ENCODE results near the gene DNLZ. TPM values are rescaled to one million over a fixed set of nuclear protein-coding genes. Genes with fewer than 3 reads are reported as not detected.

DNLZ gene
- polyA plus RNA-seq, 2 of the 4 experiments (the other 2 are of a cell fraction) = 8.0 to 19.9 TPM

DNA sequence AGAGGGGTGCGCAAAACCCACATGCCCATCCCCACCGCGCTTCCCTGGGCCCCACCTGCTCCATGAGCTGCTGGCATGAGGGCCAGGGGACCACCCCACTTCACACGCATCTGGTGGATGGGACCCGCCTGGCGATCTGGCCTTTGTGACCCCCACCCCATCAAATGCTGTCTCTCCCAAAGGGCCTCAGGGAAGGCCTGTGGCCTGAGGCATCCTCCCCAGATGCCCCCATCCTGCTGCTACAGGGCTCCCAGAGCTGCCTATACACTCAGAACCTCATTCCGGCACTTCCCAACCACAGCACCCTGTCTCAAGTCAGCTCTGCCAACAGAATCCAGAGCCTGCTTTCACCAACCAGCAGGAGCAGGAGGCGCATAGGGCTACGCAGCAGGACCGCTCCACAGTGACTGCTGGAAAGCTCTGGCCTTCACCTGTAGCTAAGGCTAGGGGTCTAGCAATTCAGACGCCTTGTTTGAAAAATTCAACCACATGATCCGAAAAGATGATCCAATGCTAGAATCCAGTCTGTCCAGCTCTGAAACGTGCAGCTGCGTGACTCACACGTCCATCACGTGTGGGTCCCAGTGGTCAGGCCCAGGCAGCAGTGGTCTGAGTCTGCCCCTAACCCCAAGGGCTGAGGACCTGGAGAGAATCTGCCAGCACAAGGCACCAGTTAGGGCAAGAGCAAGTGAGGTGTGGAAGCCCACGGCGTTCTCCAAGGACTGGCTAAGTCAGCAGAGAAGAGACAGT, 37.8 kb upstream of the DNLZ start:
- ATAC-seq (no peak), DNase-seq (ENCODE audit: low read depth in 1 of 2, low spot score in 1 of 2) (no peak), FAIRE-seq (no peak)
- ChIA-PET POLR2A (interaction anchor here (1.4 to 6.7 kb wide), 3 partner anchors 10 to 38 kb away, joined by 4 to 33 read pairs (median 5); partner anchors contain the start of gene DNLZ), CTCF (interaction anchor here (0.6 to 8.9 kb wide), 28 partner anchors 8 to 326 kb away, joined by 3 to 100 read pairs (median 4); partner anchors contain the start of genes DNLZ, ENTR1 and PMPCA)
- H3K4me2 ChIP-seq = no peak overlapping the region
- H3K27ac ChIP-seq = no peak overlapping the region
- no peak overlapping the region for H3K4me3 ChIP-seq
- H3K9me3 ChIP-seq = no peaks in the 10 kb centered on the region
- peaks cover 14% of the 10 kb centered on the region; the same call in 2 of the 3 replicates for H3K4me1 ChIP-seq
- TF ChIP-seq POLR2AphosphoS2 (conservative IDR thresholded peaks at IDR 0.05; ENCODE audit: low read length) (peak; percentile 42; the same call in 1 of the 2 replicates), HEYL (CRISPR knock-in tag; IDR thresholded peaks at IDR 0.05) (no peak), HMGXB4 (CRISPR knock-in tag; IDR thresholded peaks at IDR 0.05; ENCODE audit: borderline replicate concordance) (no peak)
- WGBS (ENCODE audit: missing lambda C conversion rate) = 92% methylated on average over 18 of the region's 18 CpGs

DNA sequence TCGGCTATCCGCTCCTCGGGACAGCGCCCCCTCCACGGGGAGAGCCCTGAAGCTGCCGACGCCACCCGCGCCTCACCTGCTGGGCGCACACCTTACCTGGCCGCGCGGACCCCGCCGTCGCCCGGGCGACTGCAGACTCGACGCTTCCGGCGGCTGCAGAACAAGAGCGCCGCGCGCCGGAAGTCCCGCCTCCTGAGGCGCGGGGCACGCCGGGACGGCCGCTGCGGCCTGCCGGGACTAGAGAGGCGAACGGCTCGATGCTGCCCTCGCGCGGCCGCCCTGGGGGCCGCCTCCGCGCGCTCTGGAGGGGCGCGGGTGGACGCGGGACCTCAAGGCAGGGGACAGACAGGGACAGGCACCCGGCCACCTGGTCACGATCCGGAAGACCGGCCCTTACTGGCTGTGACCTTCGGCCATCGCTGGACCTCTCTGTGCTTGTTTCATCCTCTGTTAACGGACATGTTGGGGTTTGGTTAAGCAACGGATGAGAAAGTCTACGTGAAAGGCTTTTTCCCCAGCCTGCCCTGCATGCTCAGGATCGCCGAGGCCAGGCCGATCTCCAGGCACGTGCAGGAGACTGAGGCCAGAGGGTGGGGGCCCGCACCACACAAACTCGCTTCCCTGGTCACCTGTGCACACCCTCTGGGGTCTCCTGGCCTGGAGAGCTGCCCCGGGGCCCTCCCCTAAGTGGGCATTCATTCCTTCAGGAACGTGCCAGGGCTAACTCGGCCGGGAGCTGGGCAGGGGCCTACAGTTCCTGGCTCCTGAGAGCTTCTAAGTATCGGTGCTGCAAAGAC, 36.7 kb upstream of the DNLZ start, which contains the start of gene SNAPC4:
Gene SNAPC4, minus strand, starts transcription at position 133 of the 797 bp plus-strand sequence. CDS start 1,742 bp downstream, outside the sequence.
- no peaks in the 10 kb centered on the region for H3K9me3 ChIP-seq
- ATAC-seq (peak; percentile 84 to 95), FAIRE-seq (no peak), DNase-seq (ENCODE audit: low read depth in 1 of 2, low spot score in 1 of 2) (peak; percentile 80 to 87)
- 22% methylated on average over 11 of the region's 71 CpGs for WGBS (ENCODE audit: missing lambda C conversion rate)
- H3K4me2 ChIP-seq = peak within 1 kb of the TSS; percentile 94
- H3K4me3 ChIP-seq = peak within 1 kb of the TSS; percentile 100
- ChIA-PET CTCF (interaction anchor here (0.6 to 8.9 kb wide), 30 partner anchors 8 to 327 kb away, joined by 3 to 100 read pairs (median 4); partner anchors contain the start of genes DNLZ, ENTR1 and PMPCA), POLR2A (interaction anchor here (1.4 to 6.7 kb wide), 2 partner anchors 9 to 37 kb away, joined by 5 to 33 read pairs; partner anchors contain the start of gene DNLZ)
- peak within 1 kb of the TSS; percentile 98 to 99 for H3K27ac ChIP-seq
- peaks cover 14% of the 10 kb centered on the region; the same call in 2 of the 3 replicates for H3K4me1 ChIP-seq
- TF ChIP-seq HOXB5 (CRISPR knock-in tag; IDR thresholded peaks at IDR 0.05) (0 out of 2 replicates have a peak, but pooled peaks have one; percentile 41), EP300 (IDR thresholded peaks at IDR 0.05) (no peak), ESRRA (IDR thresholded peaks at IDR 0.05; ENCODE audit: borderline replicate concordance, low read length) (no peak), TP53 (CRISPR knock-in tag; IDR thresholded peaks at IDR 0.05) (no peak), HEYL (CRISPR knock-in tag; IDR thresholded peaks at IDR 0.05) (no peak), PHF8 (IDR thresholded peaks at IDR 0.05; ENCODE audit: borderline replicate concordance, low read depth) (peak; percentile 72; the same call in 1 of the 2 replicates), HOXA7 (CRISPR knock-in tag; IDR thresholded peaks at IDR 0.05) (no peak), MAFK (IDR thresholded peaks at IDR 0.05; ENCODE audit: partially characterized antibody) (no peak), EHF (CRISPR knock-in tag; IDR thresholded peaks at IDR 0.05) (no peak), RAD21 (conservative IDR thresholded peaks at IDR 0.05 in 1 of 2, IDR thresholded peaks at IDR 0.05 in 1 of 2) (peak; percentile 54 to 80; a peak in 4 of 5 replicates), CHD2 (IDR thresholded peaks at IDR 0.05; ENCODE audit: low read length, partially characterized antibody) (no peak), SREBF2 (IDR thresholded peaks at IDR 0.05) (no peak), CEBPB (IDR thresholded peaks at IDR 0.05) (no peak), POLR2AphosphoS2 (conservative IDR thresholded peaks at IDR 0.05; ENCODE audit: low read length) (no peak), HOXB13 (CRISPR knock-in tag; IDR thresholded peaks at IDR 0.05; ENCODE audit: low read depth) (no peak), POLR2A (IDR thresholded peaks at IDR 0.05; ENCODE audit: low read length) (peak; percentile 92), RNF2 (IDR thresholded peaks at IDR 0.05; ENCODE audit: borderline replicate concordance, low read depth) (no peak), CBX8 (IDR thresholded peaks at IDR 0.05) (no peak), HMGXB4 (CRISPR knock-in tag; IDR thresholded peaks at IDR 0.05; ENCODE audit: borderline replicate concordance) (no peak), MAX (IDR thresholded peaks at IDR 0.05) (peak; percentile 69), NR3C1 (IDR thresholded peaks at IDR 0.05) (no peak), TFCP2L1 (CRISPR knock-in tag; IDR thresholded peaks at IDR 0.05) (0 out of 2 replicates have a peak, but pooled peaks have one; percentile 30)
- TF ChIP-seq, protein P1, sequence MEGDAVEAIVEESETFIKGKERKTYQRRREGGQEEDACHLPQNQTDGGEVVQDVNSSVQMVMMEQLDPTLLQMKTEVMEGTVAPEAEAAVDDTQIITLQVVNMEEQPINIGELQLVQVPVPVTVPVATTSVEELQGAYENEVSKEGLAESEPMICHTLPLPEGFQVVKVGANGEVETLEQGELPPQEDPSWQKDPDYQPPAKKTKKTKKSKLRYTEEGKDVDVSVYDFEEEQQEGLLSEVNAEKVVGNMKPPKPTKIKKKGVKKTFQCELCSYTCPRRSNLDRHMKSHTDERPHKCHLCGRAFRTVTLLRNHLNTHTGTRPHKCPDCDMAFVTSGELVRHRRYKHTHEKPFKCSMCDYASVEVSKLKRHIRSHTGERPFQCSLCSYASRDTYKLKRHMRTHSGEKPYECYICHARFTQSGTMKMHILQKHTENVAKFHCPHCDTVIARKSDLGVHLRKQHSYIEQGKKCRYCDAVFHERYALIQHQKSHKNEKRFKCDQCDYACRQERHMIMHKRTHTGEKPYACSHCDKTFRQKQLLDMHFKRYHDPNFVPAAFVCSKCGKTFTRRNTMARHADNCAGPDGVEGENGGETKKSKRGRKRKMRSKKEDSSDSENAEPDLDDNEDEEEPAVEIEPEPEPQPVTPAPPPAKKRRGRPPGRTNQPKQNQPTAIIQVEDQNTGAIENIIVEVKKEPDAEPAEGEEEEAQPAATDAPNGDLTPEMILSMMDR (IDR thresholded peaks at IDR 0.05) = peak; percentile 93
- TF ChIP-seq, protein P2, sequence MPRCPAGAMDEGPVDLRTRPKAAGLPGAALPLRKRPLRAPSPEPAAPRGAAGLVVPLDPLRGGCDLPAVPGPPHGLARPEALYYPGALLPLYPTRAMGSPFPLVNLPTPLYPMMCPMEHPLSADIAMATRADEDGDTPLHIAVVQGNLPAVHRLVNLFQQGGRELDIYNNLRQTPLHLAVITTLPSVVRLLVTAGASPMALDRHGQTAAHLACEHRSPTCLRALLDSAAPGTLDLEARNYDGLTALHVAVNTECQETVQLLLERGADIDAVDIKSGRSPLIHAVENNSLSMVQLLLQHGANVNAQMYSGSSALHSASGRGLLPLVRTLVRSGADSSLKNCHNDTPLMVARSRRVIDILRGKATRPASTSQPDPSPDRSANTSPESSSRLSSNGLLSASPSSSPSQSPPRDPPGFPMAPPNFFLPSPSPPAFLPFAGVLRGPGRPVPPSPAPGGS (IDR thresholded peaks at IDR 0.05) = peak; percentile 78; the same call in 2 of the 3 replicates
- TF ChIP-seq, protein P3, sequence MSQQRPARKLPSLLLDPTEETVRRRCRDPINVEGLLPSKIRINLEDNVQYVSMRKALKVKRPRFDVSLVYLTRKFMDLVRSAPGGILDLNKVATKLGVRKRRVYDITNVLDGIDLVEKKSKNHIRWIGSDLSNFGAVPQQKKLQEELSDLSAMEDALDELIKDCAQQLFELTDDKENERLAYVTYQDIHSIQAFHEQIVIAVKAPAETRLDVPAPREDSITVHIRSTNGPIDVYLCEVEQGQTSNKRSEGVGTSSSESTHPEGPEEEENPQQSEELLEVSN (IDR thresholded peaks at IDR 0.05; ENCODE audit: borderline replicate concordance, low read depth) = peak; percentile 30; the same call in 1 of the 2 replicates

All from A549 (cell line).